ENCODE results near the gene ZNF236.
A peak's percentile ranks its signal among the peaks of the same experiment; 100 is the strongest.
"Not testable (repeated sequence)": the region's sequence is repeated elsewhere in the genome, so short reads cannot be mapped to it uniquely, and the experiment has no call there.

The ZNF236 gene

GRCh38 chr18:76977108-76977621 lies 154.8 kb downstream of the ZNF236 start:
- no peak for DNase-seq

GRCh38 chr18:76977684-76978232 lies 155.4 kb downstream of the ZNF236 start:
- DNase-seq = no peak

GRCh38 chr18:76978616-76979015 lies 156.3 kb downstream of the ZNF236 start:
- no peak for DNase-seq

GRCh38 chr18:76979111-76979751 lies 156.9 kb downstream of the ZNF236 start:
- no peak for DNase-seq

- DNase-seq = no peak
Observed at GRCh38 chr18:76979906-76980305, 157.5 kb downstream of the ZNF236 start.

- DNase-seq = no peak
Observed at GRCh38 chr18:76980663-76981395, 158.5 kb downstream of the ZNF236 start.

GRCh38 chr18:76981396-76981968 lies 159.1 kb downstream of the ZNF236 start:
- DNase-seq = no peak

GRCh38 chr18:76982038-76982437 lies 159.7 kb downstream of the ZNF236 start:
- no peak for DNase-seq

- DNase-seq = peak; percentile 70 to 84 (median 83)
Observed at GRCh38 chr18:76982841-76983583, 160.7 kb downstream of the ZNF236 start.

- DNase-seq = no peak
Observed at GRCh38 chr18:76983613-76984051, 161.3 kb downstream of the ZNF236 start.

- DNase-seq = no peak
Observed at GRCh38 chr18:76984193-76985155, 162.1 kb downstream of the ZNF236 start.

GRCh38 chr18:76985156-76985950 lies 163.0 kb downstream of the ZNF236 start:
- no peak for DNase-seq

GRCh38 chr18:76985951-76986236 lies 163.5 kb downstream of the ZNF236 start:
- no peak for DNase-seq

- no peak for DNase-seq
Observed at GRCh38 chr18:76986406-76986805, 164.0 kb downstream of the ZNF236 start.

- DNase-seq = peak; percentile 73 to 77 (median 76)
Observed at GRCh38 chr18:76988031-76988826, 165.9 kb downstream of the ZNF236 start.

- DNase-seq = no peak
Observed at GRCh38 chr18:76988827-76989646, 166.7 kb downstream of the ZNF236 start.

GRCh38 chr18:76989647-76990190 lies 167.4 kb downstream of the ZNF236 start:
- no peak for DNase-seq

GRCh38 chr18:76990343-76991020 lies 168.1 kb downstream of the ZNF236 start:
- not testable (repeated sequence) for DNase-seq

All from suppressor macrophage treated with lipopolysaccharide for 1 hour (primary cell).